Spleen (tissue), 3 donors: Measurements from ENCODE around the gene ABCB9.

ENCODE experiments used
- POLR2A ChIP-seq, 3 donors: fragments of 450-650 bp; IDR thresholded peaks; one replicate each; pipeline ENCODE4 v1.5.1; 2017; ENCODE audit warnings: antibody characterized with exemption in 3 of 3, mild to moderate bottlenecking in 1 of 3
- POLR2AphosphoS5 ChIP-seq, 3 donors: sonication (generic); formaldehyde crosslinking; IDR thresholded peaks; one replicate each; pipeline ENCODE4 v1.5.1; 2017; ENCODE audit warnings: antibody characterized with exemption in 3 of 3

GRCh38 chr12:122990561-122990960, 24.3 kb upstream of the ABCB9 start:
- TF ChIP-seq POLR2AphosphoS5 (IDR thresholded peaks at IDR 0.05) (no peak), POLR2A (IDR thresholded peaks at IDR 0.05) (no peak)
